Thymus (tissue), 14 donors: ENCODE measurements around the gene FGFBP2. TPM values are rescaled to one million over a fixed set of nuclear protein-coding genes. Genes with fewer than 3 reads are reported as not detected.

Source experiments
- DNase-seq, 9 donors: peaks; one replicate each; pipeline ENCODE4 v3.0.0-alpha.2; 2013; ENCODE audit warnings: low spot score in 9 of 9, low read depth in 6 of 9, missing footprints in 1 of 9
- H3K27ac ChIP-seq, 2 donors: one replicate each; pipeline ENCODE4 v1.5.1; 2013; ENCODE audit warnings: control low read depth in 1 of 2, low read depth in 1 of 2, low read length in 1 of 2, mild to moderate bottlenecking in 1 of 2, moderate library complexity in 1 of 2
- H3K27me3 ChIP-seq, 2 donors: one replicate each; pipeline ENCODE4 v1.5.1; 2013; ENCODE audit warnings: low read length in 1 of 2; ENCODE audit not compliant: control insufficient read depth in 2 of 2, insufficient read depth in 1 of 2
- H3K36me3 ChIP-seq, 2 donors: one replicate each; pipeline ENCODE4 v1.5.1; 2013; ENCODE audit warnings: low read length in 1 of 2, mild to moderate bottlenecking in 1 of 2, moderate library complexity in 1 of 2; ENCODE audit not compliant: control insufficient read depth in 2 of 2, insufficient read depth in 2 of 2
- H3K4me1 ChIP-seq, 2 donors: one replicate each; pipeline ENCODE4 v1.5.1; 2013; ENCODE audit warnings: low read length in 2 of 2; ENCODE audit not compliant: control insufficient read depth in 2 of 2, insufficient read depth in 2 of 2
- H3K4me3 ChIP-seq, 2 donors: one replicate each; pipeline ENCODE4 v1.5.1; 2013; ENCODE audit warnings: low read length in 2 of 2, control low read depth in 1 of 2, mild to moderate bottlenecking in 1 of 2
- H3K9me3 ChIP-seq, 2 donors: one replicate each; pipeline ENCODE4 v1.5.1; 2013; ENCODE audit warnings: low read length in 1 of 2, mild to moderate bottlenecking in 1 of 2; ENCODE audit not compliant: control insufficient read depth in 2 of 2, insufficient read depth in 1 of 2
- WGBS: extraction: QIAGEN DNeasy Blood & Tissue Kit; methylation state at CpG from one replicate; pipeline ENCODE4 v1.1.7; 2013; 5-methylcytosine and 5-hydroxymethylcytosine counted together
- long read RNA-seq, 10 donors: transcript quantifications; one replicate each; lab custom pipeline, GENCODE V29; 2026
- polyA plus RNA-seq: library from polyadenylated mRNA; stranded (reverse); fragments of 200-250 nt; gene quantifications from one replicate; pipeline ENCODE4 v1.2.3, GENCODE V29; 2013
- total RNA-seq: library from RNA; stranded (reverse); fragments of 120-200 nt; gene quantifications from one replicate; pipeline ENCODE4 v1.2.4, GENCODE V29; 2013
- donor health status: healthy.

The FGFBP2 gene
- total RNA-seq, result 16.4 TPM
- 4.4 TPM for polyA plus RNA-seq
- long read RNA-seq, donor 1, partial matches to known transcripts, result 0 of 3 reads
- long read RNA-seq, donor 1, other reads (novel, unspliced or antisense), result 0 of 3 reads
- long read RNA-seq, donor 2, result 0 reads
- long read RNA-seq, donor 3, transcript FGFBP2-201 (2 exons, 1,168 nt), result major isoform, 11 of 11 reads
- long read RNA-seq, donor 3, partial matches to known transcripts, result 0 of 11 reads
- long read RNA-seq, donor 3, other reads (novel, unspliced or antisense), result 0 of 11 reads
- long read RNA-seq, donor 4, partial matches to known transcripts, result 0 of 3 reads
- long read RNA-seq, donor 4, other reads (novel, unspliced or antisense), result 0 of 3 reads
- long read RNA-seq, donor 5, transcript FGFBP2-201 (2 exons, 1,168 nt), result major isoform, 11 of 11 reads
- long read RNA-seq, donor 5, partial matches to known transcripts, result 0 of 11 reads
- long read RNA-seq, donor 5, other reads (novel, unspliced or antisense), result 0 of 11 reads
- long read RNA-seq, donor 6, transcript FGFBP2-201 (2 exons, 1,168 nt), result major isoform, 5 of 5 reads
- long read RNA-seq, donor 6, partial matches to known transcripts, result 0 of 5 reads
- long read RNA-seq, donor 6, other reads (novel, unspliced or antisense), result 0 of 5 reads
- long read RNA-seq, donor 7, partial matches to known transcripts, result 0 of 2 reads
- long read RNA-seq, donor 7, other reads (novel, unspliced or antisense), result 0 of 2 reads
- long read RNA-seq, donor 8, partial matches to known transcripts, result 0 of 1 reads
- long read RNA-seq, donor 8, other reads (novel, unspliced or antisense), result 0 of 1 reads
- long read RNA-seq, donor 9, transcript FGFBP2-201 (2 exons, 1,168 nt), result major isoform, 9 of 9 reads
- long read RNA-seq, donor 9, partial matches to known transcripts, result 0 of 9 reads
- long read RNA-seq, donor 9, other reads (novel, unspliced or antisense), result 0 of 9 reads
- long read RNA-seq, donor 10, partial matches to known transcripts, result 0 of 3 reads
- long read RNA-seq, donor 10, other reads (novel, unspliced or antisense), result 0 of 3 reads

- WGBS, result 41% methylated on average over 9 of the region's 9 CpGs
- Histone ChIP-seq H3K4me3 (peak within 1 kb of the TSS; percentile 1 to 30), H3K4me1 (peaks cover 20 to 37% of the 10 kb centered on the region in 2 donors), H3K27me3 (no peaks in the 10 kb centered on the region), H3K9me3 (no peaks in the 10 kb centered on the region), H3K36me3 (no peaks in the 10 kb centered on the region), H3K27ac (peak within 1 kb of the TSS; percentile 80 to 83)
- DNase-seq, result peak in 7 of 9 donors; percentile 59 to 92 (median 73)
Observed at GRCh38 chr4:15963001-15963451, at the start of gene FGFBP2. Gene FGFBP2, minus strand, starts transcription at chr4:15963175. Its CDS starts 46 bp downstream, at chr4:15963129.

- no peak for DNase-seq
- Histone ChIP-seq H3K4me3 (no peak overlapping the region), H3K27ac (no peak overlapping the region), H3K9me3 (no peaks in the 10 kb centered on the region), H3K27me3 (no peaks in the 10 kb centered on the region), H3K36me3 (no peaks in the 10 kb centered on the region), H3K4me1 (no peaks in the 10 kb centered on the region)
- 97% methylated on average over 6 of the region's 6 CpGs for WGBS
Observed at GRCh38 chr4:16011173-16011572, 48.2 kb upstream of the FGFBP2 start.

DNA sequence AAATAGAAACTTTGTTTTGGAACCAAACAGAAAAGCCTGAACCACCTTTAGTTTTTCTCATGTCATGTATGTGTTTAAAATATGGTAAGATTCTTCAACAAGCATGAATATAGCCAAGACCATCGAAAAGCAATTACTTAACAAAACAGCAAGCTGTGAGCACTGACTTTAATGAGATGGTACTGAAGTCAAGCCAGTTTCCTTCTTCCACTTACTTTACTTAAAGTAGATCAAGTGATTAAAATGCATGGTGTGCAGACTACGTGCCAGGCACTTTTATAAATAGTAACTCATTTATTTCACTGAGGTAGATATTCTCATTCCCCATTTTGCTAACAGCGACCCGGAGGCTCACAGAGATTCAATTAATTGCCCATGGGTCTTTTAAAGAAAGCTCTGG is 46.2 kb upstream of the FGFBP2 start:
- Histone ChIP-seq H3K27ac (no peak overlapping the region), H3K4me3 (no peak overlapping the region), H3K36me3 (no peaks in the 10 kb centered on the region), H3K27me3 (no peaks in the 10 kb centered on the region), H3K4me1 (peaks cover 0 to 7% of the 10 kb centered on the region in 2 donors), H3K9me3 (no peaks in the 10 kb centered on the region)
- 98% methylated on average over 4 of the region's 4 CpGs for WGBS
- DNase-seq, result no peak

GRCh38 chr4:16007471-16008095 is 44.6 kb upstream of the FGFBP2 start:
- H3K9me3 ChIP-seq, result no peaks in the 10 kb centered on the region
- no peak overlapping the region for H3K27ac ChIP-seq
- 92% methylated on average over 5 of the region's 5 CpGs for WGBS
- peaks cover 0 to 7% of the 10 kb centered on the region in 2 donors for H3K4me1 ChIP-seq
- DNase-seq, result no peak
- no peak overlapping the region for H3K4me3 ChIP-seq
- H3K27me3 ChIP-seq, result no peaks in the 10 kb centered on the region
- no peaks in the 10 kb centered on the region for H3K36me3 ChIP-seq

DNA sequence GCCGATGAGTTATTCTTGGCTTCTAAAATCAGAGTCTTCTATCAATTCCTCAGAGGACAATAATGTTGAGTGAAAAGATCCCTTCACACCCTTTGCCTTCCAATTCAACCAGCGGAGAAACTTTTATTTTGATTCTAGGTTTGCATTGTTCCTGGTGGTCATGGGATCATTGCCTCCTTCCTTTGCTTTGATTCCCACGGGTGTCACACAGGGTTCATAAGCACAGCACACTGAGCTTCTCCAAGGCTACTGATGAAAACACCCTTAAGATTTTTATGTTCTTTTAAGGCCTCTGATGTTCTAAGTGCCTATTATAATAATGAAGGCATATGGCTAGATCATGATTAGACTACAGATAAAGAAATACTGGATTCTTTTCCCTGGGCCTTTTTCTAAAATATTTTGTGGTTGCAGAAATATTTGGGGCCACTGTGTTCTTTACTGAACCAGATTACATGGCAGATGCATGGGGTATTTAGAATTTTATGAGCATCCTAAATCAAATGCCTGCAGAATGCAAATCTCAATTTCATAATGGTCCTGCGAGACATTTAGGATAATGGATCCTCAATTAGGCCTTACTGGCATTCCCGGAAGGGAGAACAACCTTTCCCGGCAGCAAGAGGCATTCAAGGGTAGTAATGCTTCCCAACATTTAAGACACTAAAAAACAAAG is 43.9 kb upstream of the FGFBP2 start:
- Histone ChIP-seq H3K4me1 (peaks cover 0 to 7% of the 10 kb centered on the region in 2 donors), H3K4me3 (no peak overlapping the region), H3K36me3 (no peaks in the 10 kb centered on the region), H3K27me3 (no peaks in the 10 kb centered on the region), H3K9me3 (no peaks in the 10 kb centered on the region), H3K27ac (no peak overlapping the region)
- 96% methylated on average over 6 of the region's 6 CpGs for WGBS
- DNase-seq, result no peak

GRCh38 chr4:16005676-16006075 is 42.7 kb upstream of the FGFBP2 start:
- H3K4me1 ChIP-seq, result peaks cover 0 to 7% of the 10 kb centered on the region in 2 donors
- WGBS, result 55% methylated on average over 5 of the region's 5 CpGs

GRCh38 chr4:16001484-16001858 is 38.5 kb upstream of the FGFBP2 start:
- Histone ChIP-seq H3K27me3 (no peaks in the 10 kb centered on the region), H3K27ac (no peak overlapping the region), H3K4me3 (no peak overlapping the region), H3K36me3 (no peaks in the 10 kb centered on the region), H3K9me3 (no peaks in the 10 kb centered on the region), H3K4me1 (peaks cover 0 to 7% of the 10 kb centered on the region in 2 donors)
- peak; percentile 52 to 84 (median 70) for DNase-seq
- WGBS, result 8% methylated on average over 4 of the region's 4 CpGs

More at GRCh38 chr4:16005676-16006075, 42.7 kb upstream of the FGFBP2 start:
- Histone ChIP-seq H3K27me3 (no peaks in the 10 kb centered on the region), H3K27ac (no peak overlapping the region), H3K4me3 (no peak overlapping the region), H3K36me3 (no peaks in the 10 kb centered on the region), H3K9me3 (no peaks in the 10 kb centered on the region)
- DNase-seq, result peak in 5 of 9 donors; percentile 32 to 70 (median 37)

DNA sequence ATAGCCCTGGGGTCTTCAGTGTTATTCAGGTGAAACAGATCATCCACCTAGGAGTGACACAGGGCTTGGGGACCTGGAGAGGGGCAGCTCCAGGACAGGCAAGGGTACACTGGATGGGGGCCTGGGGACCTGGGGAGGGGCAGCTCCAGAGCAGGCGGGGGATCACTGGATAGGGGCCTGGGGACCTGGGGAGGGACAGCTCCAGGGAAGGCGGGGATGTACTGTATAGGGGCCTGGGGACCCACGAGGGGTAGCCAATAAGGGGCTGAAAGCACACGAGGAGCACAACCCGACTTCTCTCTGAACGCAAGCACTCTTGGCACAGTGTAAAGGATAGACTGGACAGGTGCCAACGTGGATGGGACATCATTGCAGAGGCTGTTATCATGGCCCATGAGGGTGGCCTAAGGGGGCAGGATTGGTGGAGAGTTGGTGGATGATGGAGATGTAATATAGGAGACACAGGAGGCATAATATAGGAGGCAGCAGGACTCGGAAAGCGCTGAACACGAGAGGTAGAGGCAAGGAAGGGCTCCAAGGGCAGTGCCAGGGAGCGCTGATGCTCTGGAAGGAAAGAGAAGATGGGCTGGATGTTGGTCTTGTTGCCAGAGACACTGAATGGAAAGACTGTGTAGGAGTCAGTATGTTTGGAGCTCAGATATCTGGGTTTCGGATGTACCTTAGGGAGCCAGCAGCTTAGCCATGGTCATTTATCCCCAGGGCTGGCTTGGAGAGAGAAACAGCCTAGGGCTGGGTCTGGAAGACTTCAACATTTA is 37.9 kb upstream of the FGFBP2 start:
- H3K36me3 ChIP-seq, result no peaks in the 10 kb centered on the region
- DNase-seq, result no peak

More for the DNA sequence above, 37.9 kb upstream of the FGFBP2 start:
- no peak overlapping the region for H3K27ac ChIP-seq
- no peak overlapping the region for H3K4me3 ChIP-seq
- H3K4me1 ChIP-seq, result peaks cover 0 to 6% of the 10 kb centered on the region in 2 donors
- 98% methylated on average over 12 of the region's 12 CpGs for WGBS
- no peaks in the 10 kb centered on the region for H3K27me3 ChIP-seq
- H3K9me3 ChIP-seq, result no peaks in the 10 kb centered on the region
